GM19372 (cell line): Measurements from ENCODE around the gene DNAAF5.
"Not testable (repeated sequence)": the region's sequence is repeated elsewhere in the genome, so short reads cannot be mapped to it uniquely, and the experiment has no call there.

ENCODE experiments used
- ATAC-seq: cut with Tn5 transposase; IDR thresholded peaks from one replicate; pipeline ENCODE4 v1.9.1; 2021; ENCODE audit warnings: mild to moderate bottlenecking, low read depth, moderate library complexity; ENCODE audit not compliant: unreplicated experiment

Gene DNAAF5

GRCh38 chr7:801351-801750, 74.9 kb downstream of the DNAAF5 start:
- not testable (repeated sequence) for ATAC-seq

- ATAC-seq, result no peak
Observed at GRCh38 chr7:801940-802381, 75.5 kb downstream of the DNAAF5 start.

- no peak for ATAC-seq
Observed at GRCh38 chr7:802500-803242, 76.2 kb downstream of the DNAAF5 start.

- ATAC-seq, result no peak
Observed at GRCh38 chr7:803243-803635, 76.7 kb downstream of the DNAAF5 start.

- ATAC-seq, result not testable (repeated sequence)
Observed at GRCh38 chr7:803796-804195, 77.3 kb downstream of the DNAAF5 start.

GRCh38 chr7:805261-805660, 78.8 kb downstream of the DNAAF5 start:
- no peak for ATAC-seq

GRCh38 chr7:815284-816216, 89.1 kb downstream of the DNAAF5 start:
- ATAC-seq, result no peak

- peak; percentile 92 for ATAC-seq
Observed at GRCh38 chr7:816300-816750, 89.8 kb downstream of the DNAAF5 start.

GRCh38 chr7:816751-817671, 90.5 kb downstream of the DNAAF5 start:
- peak; percentile 10 for ATAC-seq

GRCh38 chr7:818031-818699, 91.7 kb downstream of the DNAAF5 start:
- ATAC-seq, result no peak

GRCh38 chr7:820341-820740, 93.8 kb downstream of the DNAAF5 start:
- ATAC-seq, result no peak

- ATAC-seq, result no peak
Observed at GRCh38 chr7:821688-822087, 95.2 kb downstream of the DNAAF5 start.

GRCh38 chr7:822692-823276, 96.3 kb downstream of the DNAAF5 start:
- ATAC-seq, result no peak

GRCh38 chr7:823649-824048, 97.2 kb downstream of the DNAAF5 start:
- ATAC-seq, result no peak

GRCh38 chr7:824081-824480, 97.6 kb downstream of the DNAAF5 start:
- ATAC-seq, result no peak

- no peak for ATAC-seq
Observed at GRCh38 chr7:824664-825063, 98.2 kb downstream of the DNAAF5 start.

- ATAC-seq, result no peak
Observed at GRCh38 chr7:825386-825785, 98.9 kb downstream of the DNAAF5 start.

- no peak for ATAC-seq
Observed at GRCh38 chr7:826230-826917, 99.9 kb downstream of the DNAAF5 start.
